ENCODE data around the gene ZNF768. TPM values are rescaled to one million over a fixed set of nuclear protein-coding genes. Genes with fewer than 3 reads are reported as not detected.

The ZNF768 gene
- 12.9 and 14.8 TPM in 2 replicates for total RNA-seq

- no peaks in the 10 kb centered on the region for H3K27me3 Mint-ChIP-seq
- H3K36me3 Mint-ChIP-seq (ENCODE audit: low read depth): peaks cover 18% of the 10 kb centered on the region
- H3K4me3 Mint-ChIP-seq: peak within 1 kb of the TSS; percentile 83
- peak within 1 kb of the TSS; percentile 81 for H3K27ac Mint-ChIP-seq
- intact Hi-C loops (cut with micrococcal nuclease): loop anchor here (2.0 to 5.0 kb wide), 3 partner anchors 43 to 154 kb away; partner anchors contain the start of genes ITGAL, MYL11 and TBC1D10B
- no peaks in the 10 kb centered on the region for H3K9me3 Mint-ChIP-seq
- peaks cover 26% of the 10 kb centered on the region for H3K4me1 Mint-ChIP-seq
- peak; percentile 81 for DNase-seq
These were observed at the start of gene ZNF768 for GRCh38 chr16:30526137-30526822. Gene ZNF768, minus strand, starts transcription at chr16:30526566. Its CDS starts 153 bp downstream, at chr16:30526413.

- peak overlapping the region; percentile 16 for H3K4me3 Mint-ChIP-seq
- H3K27ac Mint-ChIP-seq: peak overlapping the region; percentile 81
- H3K36me3 Mint-ChIP-seq (ENCODE audit: low read depth): peaks cover 21% of the 10 kb centered on the region
- intact Hi-C loops (cut with micrococcal nuclease): no loop called here
- peaks cover 33% of the 10 kb centered on the region for H3K4me1 Mint-ChIP-seq
- H3K27me3 Mint-ChIP-seq: no peaks in the 10 kb centered on the region
- DNase-seq: no peak
- no peaks in the 10 kb centered on the region for H3K9me3 Mint-ChIP-seq
These were observed 48.3 kb upstream of the ZNF768 start for GRCh38 chr16:30574678-30575077.

- intact Hi-C loops (cut with micrococcal nuclease): loop anchor here (1.0 kb wide), 3 partner anchors 13 to 36 kb away; partner anchors contain the start of genes ZNF764 and ZNF785
- peak; percentile 98 for DNase-seq
- Mint-ChIP-seq H3K4me1 (peaks cover 52% of the 10 kb centered on the region), H3K27ac (peak within 1 kb of the TSS; percentile 91), H3K27me3 (no peaks in the 10 kb centered on the region), H3K4me3 (peak within 1 kb of the TSS; percentile 97), H3K36me3 (ENCODE audit: low read depth) (peaks cover 8% of the 10 kb centered on the region), H3K9me3 (no peaks in the 10 kb centered on the region)
These were observed 45.3 kb upstream of the ZNF768 start, which contains the start of gene ZNF688 for GRCh38 chr16:30571445-30572322. Gene ZNF688, minus strand, starts transcription at chr16:30571714. Its CDS starts 85 bp downstream, at chr16:30571629.

GRCh38 chr16:30570636-30571444, 44.5 kb upstream of the ZNF768 start:
- Mint-ChIP-seq H3K36me3 (ENCODE audit: low read depth) (peaks cover 8% of the 10 kb centered on the region), H3K4me3 (peak overlapping the region; percentile 97), H3K27me3 (no peaks in the 10 kb centered on the region), H3K9me3 (no peaks in the 10 kb centered on the region), H3K4me1 (peaks cover 56% of the 10 kb centered on the region), H3K27ac (peak overlapping the region; percentile 91)
- peak; percentile 67 for DNase-seq
- intact Hi-C loops (cut with micrococcal nuclease): loop anchor here (1.0 kb wide), 2 partner anchors 13 to 36 kb away; partner anchors contain the start of gene ZNF764

- Mint-ChIP-seq H3K27me3 (no peaks in the 10 kb centered on the region), H3K4me1 (peaks cover 51% of the 10 kb centered on the region), H3K4me3 (peak overlapping the region; percentile 97), H3K9me3 (no peaks in the 10 kb centered on the region), H3K36me3 (ENCODE audit: low read depth) (peaks cover 7% of the 10 kb centered on the region), H3K27ac (peak overlapping the region; percentile 45)
- intact Hi-C loops (cut with micrococcal nuclease): loop anchor here (2.0 to 5.0 kb wide), 2 partner anchors 43 to 98 kb away; partner anchors contain the start of genes ITGAL and ZNF768
- no peak for DNase-seq
These were observed 43.6 kb upstream of the ZNF768 start for GRCh38 chr16:30569746-30570635.

- intact Hi-C loops (cut with micrococcal nuclease): loop anchor here (2.0 to 5.0 kb wide), 2 partner anchors 42 to 97 kb away; partner anchors contain the start of genes ITGAL and ZNF768
- no peak for DNase-seq
- Mint-ChIP-seq H3K36me3 (ENCODE audit: low read depth) (peaks cover 3% of the 10 kb centered on the region), H3K4me3 (no peak overlapping the region), H3K4me1 (peaks cover 46% of the 10 kb centered on the region), H3K27ac (peak overlapping the region; percentile 79), H3K27me3 (no peaks in the 10 kb centered on the region), H3K9me3 (no peaks in the 10 kb centered on the region)
These were observed 42.9 kb upstream of the ZNF768 start for GRCh38 chr16:30569281-30569680.

GRCh38 chr16:30567991-30568638, 41.7 kb upstream of the ZNF768 start:
- no peaks in the 10 kb centered on the region for H3K9me3 Mint-ChIP-seq
- no peaks in the 10 kb centered on the region for H3K27me3 Mint-ChIP-seq
- DNase-seq: peak; percentile 90
- H3K4me1 Mint-ChIP-seq: peaks cover 42% of the 10 kb centered on the region
- H3K27ac Mint-ChIP-seq: peak overlapping the region; percentile 98
- peak overlapping the region; percentile 80 for H3K4me3 Mint-ChIP-seq
- peaks cover 3% of the 10 kb centered on the region for H3K36me3 Mint-ChIP-seq (ENCODE audit: low read depth)
- intact Hi-C loops (cut with micrococcal nuclease): loop anchor here (2.0 to 5.0 kb wide), 2 partner anchors 41 to 96 kb away; partner anchors contain the start of genes ITGAL and ZNF768

- no peaks in the 10 kb centered on the region for H3K27me3 Mint-ChIP-seq
- peak overlapping the region; percentile 98 for H3K27ac Mint-ChIP-seq
- peak; percentile 86 for DNase-seq
- H3K4me3 Mint-ChIP-seq: peak overlapping the region; percentile 80
- H3K9me3 Mint-ChIP-seq: no peaks in the 10 kb centered on the region
- H3K4me1 Mint-ChIP-seq: peaks cover 39% of the 10 kb centered on the region
- H3K36me3 Mint-ChIP-seq (ENCODE audit: low read depth): peaks cover 3% of the 10 kb centered on the region
- intact Hi-C loops (cut with micrococcal nuclease): loop anchor here (5.0 kb wide), 1 partner anchor 95 kb away; the partner anchor contains the start of gene ITGAL
These were observed 41.0 kb upstream of the ZNF768 start for GRCh38 chr16:30567160-30567990.

GRCh38 chr16:30566531-30566930, 40.2 kb upstream of the ZNF768 start:
- no peaks in the 10 kb centered on the region for H3K36me3 Mint-ChIP-seq (ENCODE audit: low read depth)
- H3K4me1 Mint-ChIP-seq: peaks cover 37% of the 10 kb centered on the region
- peak overlapping the region; percentile 3 for H3K27ac Mint-ChIP-seq
- DNase-seq: no peak
- no peak overlapping the region for H3K4me3 Mint-ChIP-seq
- no peaks in the 10 kb centered on the region for H3K27me3 Mint-ChIP-seq
- intact Hi-C loops (cut with micrococcal nuclease): loop anchor here (5.0 kb wide), 1 partner anchor 94 kb away; the partner anchor contains the start of gene ITGAL
- no peaks in the 10 kb centered on the region for H3K9me3 Mint-ChIP-seq

GRCh38 chr16:30565984-30566383, 39.6 kb upstream of the ZNF768 start:
- Mint-ChIP-seq H3K36me3 (ENCODE audit: low read depth) (no peaks in the 10 kb centered on the region), H3K27me3 (no peaks in the 10 kb centered on the region), H3K4me1 (peaks cover 39% of the 10 kb centered on the region), H3K9me3 (no peaks in the 10 kb centered on the region), H3K4me3 (no peak overlapping the region), H3K27ac (peak overlapping the region; percentile 3)
- no peak for DNase-seq
- intact Hi-C loops (cut with micrococcal nuclease): loop anchor here (5.0 kb wide), 1 partner anchor 94 kb away; the partner anchor contains the start of gene ITGAL

- no peaks in the 10 kb centered on the region for H3K36me3 Mint-ChIP-seq (ENCODE audit: low read depth)
- intact Hi-C loops (cut with micrococcal nuclease): loop anchor here (5.0 kb wide), 1 partner anchor 93 kb away; the partner anchor contains the start of gene ITGAL
These were observed 39.2 kb upstream of the ZNF768 start for GRCh38 chr16:30565526-30565925.

More at GRCh38 chr16:30565526-30565925, 39.2 kb upstream of the ZNF768 start:
- H3K27me3 Mint-ChIP-seq: no peaks in the 10 kb centered on the region
- H3K9me3 Mint-ChIP-seq: no peaks in the 10 kb centered on the region
- H3K27ac Mint-ChIP-seq: no peak overlapping the region
- H3K4me3 Mint-ChIP-seq: no peak overlapping the region
- peaks cover 37% of the 10 kb centered on the region for H3K4me1 Mint-ChIP-seq
- DNase-seq: no peak

All from activated CD4-positive, alpha-beta T cell treated with anti-CD3 and anti-CD28 coated beads, Interleukin-2, amount 10 ng/mL, durations not matched to agents 24 days and 14 days (primary cell).